K562 (cell line): ENCODE data around the gene PRKCQ.

Experiments used
- BDP1 ChIP-seq: IDR thresholded peaks from 3 replicates; pipeline ENCODE4 v1.6.1; 2011; ENCODE audit not compliant: insufficient read length, insufficient read depth
- CREB1 ChIP-seq, 2 experiments: sonication (generic) in 1 of 2; formaldehyde crosslinking in 1 of 2; IDR thresholded peaks; 2 replicates each; pipeline versions ENCODE4 v1.6.1 to v1.8.0; 2012 to 2022; ENCODE audit warnings: inconsistent platforms in 1 of 2, mild to moderate bottlenecking in 1 of 2, missing genetic modification reagents in 1 of 2, moderate library complexity in 1 of 2
- CTCF ChIP-seq, 3 experiments: IDR thresholded peaks in 2 of 3; conservative IDR thresholded peaks in 1 of 3; 2 replicates each; pipeline ENCODE4 v1.5.1; 2011 to 2012; ENCODE audit warnings: low read length in 3 of 3, mild to moderate bottlenecking in 3 of 3, control low read depth in 2 of 3, improper control_type of control experiment in 1 of 3, inconsistent platforms in 1 of 3, low read depth in 1 of 3, mixed read lengths in 1 of 3, moderate library complexity in 1 of 3; ENCODE audit not compliant: insufficient read depth in 2 of 3
- EZH2 ChIP-seq: IDR thresholded peaks from 2 replicates; pipeline ENCODE4 v1.6.1; 2012; ENCODE audit warnings: low read depth, mild to moderate bottlenecking, inconsistent platforms, low read length, borderline replicate concordance
- MAX ChIP-seq: sonication (generic); formaldehyde crosslinking; IDR thresholded peaks from 2 replicates; pipeline ENCODE4 v1.9.0; 2022; ENCODE audit warnings: mild to moderate bottlenecking, missing genetic modification reagents
- PTRF ChIP-seq: fragments of 450-650 bp; IDR thresholded peaks from 2 replicates; pipeline ENCODE4 v1.6.1; 2016; ENCODE audit warnings: mild to moderate bottlenecking, missing genetic modification characterization, missing compliant biosample characterization
- USF1 ChIP-seq: sonication (generic); formaldehyde crosslinking; IDR thresholded peaks from 2 replicates; pipeline ENCODE4 v1.9.0; 2022; ENCODE audit warnings: mild to moderate bottlenecking, missing genetic modification reagents
- ZNF407 ChIP-seq: fragments of 450-650 bp; IDR thresholded peaks from 2 replicates; pipeline ENCODE4 v1.6.1; 2016; ENCODE audit warnings: low read depth

- TF ChIP-seq MAX (CRISPR knock-in tag) (no peak), USF1 (no peak), ZNF407 (no peak), PTRF (tag) (no peak), CTCF (IDR thresholded peaks at IDR 0.05 in 2 of 3, conservative IDR thresholded peaks at IDR 0.05 in 1 of 3; ENCODE audit: insufficient read depth in 2 of 3, low read depth in 1 of 3, low read length in 3 of 3) (no peak), EZH2 (no peak), CREB1 (IDR thresholded peaks at IDR 0.05) (no peak), CREB1 (CRISPR knock-in tag; IDR thresholded peaks at IDR 0.05) (no peak), BDP1 (no peak)
Observed at GRCh38 chr10:6586501-6586900, 6.4 kb upstream of the PRKCQ start.
